ENCODE data around the gene SNPH. TPM values are rescaled to one million over a fixed set of nuclear protein-coding genes. Genes with fewer than 3 reads are reported as not detected.
A peak's percentile ranks its signal among the peaks of the same experiment; 100 is the strongest.
"Not testable (repeated sequence)": the region's sequence is repeated elsewhere in the genome, so short reads cannot be mapped to it uniquely, and the experiment has no call there.

The SNPH gene
- total and polyA plus RNA-seq, 7 experiments from 2014 or later = 6.0 to 43.4 (median 16.7) TPM

GRCh38 chr20:1338801-1339200 lies 72.7 kb downstream of the SNPH start:
- intact Hi-C loops (cut with micrococcal nuclease) = no loop called here
- ChIA-PET CTCF (interaction anchor here (1.0 kb wide), 1 partner anchor 27 kb away, joined by 4 read pairs; no protein-coding TSS in a partner anchor), POLR2A (interaction anchor here (0.7 to 1.1 kb wide), 2 partner anchors 23 to 113 kb away, joined by 3 read pairs; no protein-coding TSS in a partner anchor)
- no peak overlapping the region for H3K4me3 ChIP-seq (ENCODE audit: low read length)
- H3K36me3 Mint-ChIP-seq = peaks cover 0 to 7% (median 5%) of the 10 kb centered on the region in 5 donors
- DNase-seq = no peak
- peaks cover 0 to 2% (median 0%) of the 10 kb centered on the region in 3 experiments for H3K36me3 ChIP-seq (ENCODE audit: control insufficient read depth in 2 of 3, insufficient read depth in 3 of 3, low read length in 3 of 3)
- no peak overlapping the region for H3K27ac ChIP-seq (ENCODE audit: low read depth, low read length)
- peaks cover 15 to 42% (median 33%) of the 10 kb centered on the region in 7 donors for H3K4me1 Mint-ChIP-seq
- no peaks in the 10 kb centered on the region for H3K27me3 Mint-ChIP-seq
- no peak overlapping the region for H3K4me3 Mint-ChIP-seq
- peaks cover 0 to 11% of the 10 kb centered on the region in 2 donors for H3K4me1 ChIP-seq (ENCODE audit: control insufficient read depth in 2 of 2, insufficient read depth in 2 of 2, low read length in 2 of 2)
- no peaks in the 10 kb centered on the region for H3K9me3 ChIP-seq (ENCODE audit: control insufficient read depth in 2 of 3, low read length in 3 of 3)
- peak overlapping the region in 2 of 9 donors; percentile 12 to 22 for H3K27ac Mint-ChIP-seq
- no peaks in the 10 kb centered on the region for H3K9me3 Mint-ChIP-seq
- H3K27me3 ChIP-seq (ENCODE audit: control insufficient read depth in 2 of 2, insufficient read depth in 2 of 2, low read length in 2 of 2) = no peaks in the 10 kb centered on the region
- no peak for ATAC-seq

DNA sequence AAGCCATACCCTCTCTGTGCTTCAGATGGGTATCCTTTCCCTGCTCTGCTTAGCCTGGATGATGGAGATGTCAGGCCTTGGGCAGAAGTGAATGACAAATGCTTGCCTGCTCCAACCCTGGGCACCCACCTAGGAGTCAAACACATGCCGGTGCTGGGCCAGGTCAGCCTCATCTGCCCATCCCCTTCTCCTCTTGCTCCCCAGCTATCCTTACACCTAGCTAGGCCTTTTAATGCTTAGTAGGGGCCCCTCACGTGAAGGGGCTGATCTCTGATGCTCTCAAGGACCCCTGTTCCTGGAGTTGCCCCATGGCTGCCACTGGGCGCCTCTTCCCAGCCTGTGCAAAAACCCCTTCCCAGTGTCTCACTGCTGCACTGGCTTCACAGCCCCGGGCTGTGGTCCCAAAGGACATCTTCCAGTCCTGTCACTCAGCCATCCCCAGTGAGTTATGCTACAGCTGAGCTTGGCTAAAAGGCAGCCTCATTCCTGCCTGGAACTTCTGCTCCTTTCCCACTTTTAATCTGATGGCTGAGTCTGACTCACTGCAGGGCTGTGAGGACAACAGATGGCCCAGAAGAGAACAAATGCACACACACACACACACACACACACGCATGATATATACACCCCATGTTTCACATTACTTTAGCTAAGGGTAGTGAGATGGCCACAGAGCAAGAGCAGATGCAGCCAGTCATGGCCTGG lies 75.6 kb downstream of the SNPH start:
- H3K9me3 ChIP-seq (ENCODE audit: control insufficient read depth in 2 of 3, low read length in 3 of 3) = no peaks in the 10 kb centered on the region
- no peaks in the 10 kb centered on the region for H3K36me3 ChIP-seq (ENCODE audit: control insufficient read depth in 2 of 3, insufficient read depth in 3 of 3, low read length in 3 of 3)
- peaks cover 0 to 14% of the 10 kb centered on the region in 2 donors for H3K4me1 ChIP-seq (ENCODE audit: control insufficient read depth in 2 of 2, insufficient read depth in 2 of 2, low read length in 2 of 2)
- peak overlapping the region in 1 of 9 donors; percentile 60 for H3K27ac Mint-ChIP-seq
- H3K27ac ChIP-seq (ENCODE audit: low read depth, low read length) = no peak overlapping the region
- DNase-seq (no peak), ATAC-seq (no peak)
- no peaks in the 10 kb centered on the region for H3K27me3 Mint-ChIP-seq
- POLR2A ChIA-PET = no interaction called here
- H3K4me1 Mint-ChIP-seq = peaks cover 14 to 44% (median 39%) of the 10 kb centered on the region in 7 donors
- no peaks in the 10 kb centered on the region for H3K9me3 Mint-ChIP-seq
- CTCF ChIA-PET = no interaction called here
- intact Hi-C loops (cut with micrococcal nuclease) = no loop called here
- no peak overlapping the region for H3K4me3 ChIP-seq (ENCODE audit: low read length)
- H3K27me3 ChIP-seq (ENCODE audit: control insufficient read depth in 2 of 2, insufficient read depth in 2 of 2, low read length in 2 of 2) = no peaks in the 10 kb centered on the region
- H3K4me3 Mint-ChIP-seq = no peak overlapping the region
- peaks cover 0 to 12% (median 3%) of the 10 kb centered on the region in 5 donors for H3K36me3 Mint-ChIP-seq

DNA sequence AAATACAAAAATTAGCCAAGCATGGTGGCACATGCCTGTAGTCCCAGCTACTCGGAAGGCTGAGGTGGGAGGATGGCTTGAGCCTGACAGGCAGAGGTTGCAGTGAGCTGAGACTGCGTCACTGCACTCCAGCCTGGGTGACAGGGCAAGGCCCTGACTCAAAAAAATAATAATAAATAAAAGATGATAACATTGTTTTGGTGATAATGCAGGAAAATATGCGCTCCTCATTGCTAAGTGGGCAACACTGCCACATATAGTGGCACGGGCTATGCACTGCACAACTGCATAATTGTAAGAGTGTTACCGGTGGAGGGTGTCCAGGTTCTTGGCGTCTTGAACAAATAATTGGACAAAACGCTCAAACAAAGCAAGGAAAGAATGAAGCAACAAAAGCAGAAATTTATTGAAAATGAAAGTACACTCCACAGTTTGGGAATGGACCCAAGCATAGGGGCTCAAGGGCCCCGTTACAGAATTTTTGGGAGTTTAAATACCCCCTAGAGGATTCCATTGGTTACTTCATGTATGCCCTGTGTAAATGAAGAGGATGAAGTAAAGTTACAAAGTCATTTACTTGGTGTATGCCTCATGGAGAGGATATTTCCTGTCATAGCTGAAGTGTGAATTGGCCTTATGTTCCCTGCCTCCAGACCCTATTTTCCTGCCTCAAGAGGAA lies 77.5 kb downstream of the SNPH start:
- Mint-ChIP-seq H3K27ac (peak overlapping the region in 1 of 9 donors; percentile 34), H3K4me1 (peaks cover 7 to 48% (median 33%) of the 10 kb centered on the region in 7 donors), H3K9me3 (peaks cover 0 to 14% (median 2%) of the 10 kb centered on the region in 11 donors), H3K36me3 (peaks cover 0 to 27% (median 14%) of the 10 kb centered on the region in 5 donors)
- H3K27me3 Mint-ChIP-seq; H3K36me3 ChIP-seq (ENCODE audit: control insufficient read depth in 2 of 3, insufficient read depth in 3 of 3, low read length in 3 of 3); POLR2A ChIA-PET; H3K27me3 ChIP-seq (ENCODE audit: control insufficient read depth in 2 of 2, insufficient read depth in 2 of 2, low read length in 2 of 2); intact Hi-C loops (cut with micrococcal nuclease); H3K4me3 ChIP-seq (ENCODE audit: low read length); H3K4me3 Mint-ChIP-seq; CTCF ChIA-PET; H3K27ac ChIP-seq (ENCODE audit: low read depth, low read length); ATAC-seq; H3K9me3 ChIP-seq (ENCODE audit: control insufficient read depth in 2 of 3, low read length in 3 of 3); H3K4me1 ChIP-seq (ENCODE audit: control insufficient read depth in 2 of 2, insufficient read depth in 2 of 2, low read length in 2 of 2): not testable (repeated sequence)
- peak in 1 of 9 donors; percentile 6 for DNase-seq

GRCh38 chr20:1345030-1345755 lies 79.1 kb downstream of the SNPH start:
- Mint-ChIP-seq H3K4me1 (peaks cover 9 to 61% (median 40%) of the 10 kb centered on the region in 7 donors), H3K36me3 (peaks cover 4 to 34% (median 15%) of the 10 kb centered on the region in 5 donors), H3K4me3 (peak overlapping the region in 2 of 10 donors; percentile 31 to 58), H3K9me3 (peaks cover 0 to 19% (median 4%) of the 10 kb centered on the region in 11 donors), H3K27ac (peak overlapping the region in 1 of 9 donors; percentile 2), H3K27me3 (no peaks in the 10 kb centered on the region)
- H3K4me3 ChIP-seq (ENCODE audit: low read length) = no peak overlapping the region
- intact Hi-C loops (cut with micrococcal nuclease) = no loop called here
- no peaks in the 10 kb centered on the region for H3K27me3 ChIP-seq (ENCODE audit: control insufficient read depth in 2 of 2, insufficient read depth in 2 of 2, low read length in 2 of 2)
- ATAC-seq (no peak), DNase-seq (no peak)
- H3K36me3 ChIP-seq (ENCODE audit: control insufficient read depth in 2 of 3, insufficient read depth in 3 of 3, low read length in 3 of 3) = no peaks in the 10 kb centered on the region
- ChIA-PET POLR2A (no interaction called here), CTCF (interaction anchor here (0.6 kb wide), 3 partner anchors 11 to 229 kb away, joined by 3 to 4 read pairs (median 3); no protein-coding TSS in a partner anchor)
- no peak overlapping the region for H3K27ac ChIP-seq (ENCODE audit: low read depth, low read length)
- peaks cover 0 to 3% of the 10 kb centered on the region in 2 donors for H3K4me1 ChIP-seq (ENCODE audit: control insufficient read depth in 2 of 2, insufficient read depth in 2 of 2, low read length in 2 of 2)
- no peaks in the 10 kb centered on the region for H3K9me3 ChIP-seq (ENCODE audit: control insufficient read depth in 2 of 3, low read length in 3 of 3)

DNA sequence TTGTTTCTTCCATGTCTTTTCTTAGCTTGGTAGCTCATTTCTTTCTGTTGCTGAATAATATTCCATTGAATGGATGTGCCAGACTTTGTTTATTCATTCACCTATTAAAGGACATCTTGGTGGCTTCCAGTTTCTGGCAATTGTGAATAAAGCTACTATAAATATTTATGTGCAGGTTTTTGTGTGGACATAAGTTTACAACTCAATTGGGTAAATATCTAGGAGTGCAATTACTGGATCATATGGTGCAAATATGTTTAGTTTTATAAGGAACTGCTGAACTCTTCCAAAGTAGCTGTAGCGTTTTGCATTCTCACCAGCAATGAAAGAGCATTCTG lies 79.6 kb downstream of the SNPH start:
- Histone ChIP-seq H3K27ac (ENCODE audit: low read depth, low read length) (no peak overlapping the region), H3K4me3 (ENCODE audit: low read length) (no peak overlapping the region), H3K36me3 (ENCODE audit: control insufficient read depth in 2 of 3, insufficient read depth in 3 of 3, low read length in 3 of 3) (no peaks in the 10 kb centered on the region), H3K4me1 (ENCODE audit: control insufficient read depth in 2 of 2, insufficient read depth in 2 of 2, low read length in 2 of 2) (peaks cover 0 to 3% of the 10 kb centered on the region in 2 donors), H3K9me3 (ENCODE audit: control insufficient read depth in 2 of 3, low read length in 3 of 3) (no peaks in the 10 kb centered on the region), H3K27me3 (ENCODE audit: control insufficient read depth in 2 of 2, insufficient read depth in 2 of 2, low read length in 2 of 2) (no peaks in the 10 kb centered on the region)
- Mint-ChIP-seq H3K27me3 (no peaks in the 10 kb centered on the region), H3K36me3 (peaks cover 7 to 39% (median 20%) of the 10 kb centered on the region in 5 donors), H3K4me3 (peak overlapping the region in 2 of 10 donors; percentile 51 to 58), H3K4me1 (peaks cover 9 to 65% (median 44%) of the 10 kb centered on the region in 7 donors), H3K9me3 (peaks cover 0 to 23% (median 4%) of the 10 kb centered on the region in 11 donors), H3K27ac (no peak overlapping the region)
- intact Hi-C loops (cut with micrococcal nuclease) = no loop called here
- POLR2A ChIA-PET = no interaction called here
- ATAC-seq (no peak), DNase-seq (no peak)
- CTCF ChIA-PET = interaction anchor here (0.6 kb wide), 1 partner anchor 10 kb away, joined by 3 read pairs; no protein-coding TSS in a partner anchor

DNA sequence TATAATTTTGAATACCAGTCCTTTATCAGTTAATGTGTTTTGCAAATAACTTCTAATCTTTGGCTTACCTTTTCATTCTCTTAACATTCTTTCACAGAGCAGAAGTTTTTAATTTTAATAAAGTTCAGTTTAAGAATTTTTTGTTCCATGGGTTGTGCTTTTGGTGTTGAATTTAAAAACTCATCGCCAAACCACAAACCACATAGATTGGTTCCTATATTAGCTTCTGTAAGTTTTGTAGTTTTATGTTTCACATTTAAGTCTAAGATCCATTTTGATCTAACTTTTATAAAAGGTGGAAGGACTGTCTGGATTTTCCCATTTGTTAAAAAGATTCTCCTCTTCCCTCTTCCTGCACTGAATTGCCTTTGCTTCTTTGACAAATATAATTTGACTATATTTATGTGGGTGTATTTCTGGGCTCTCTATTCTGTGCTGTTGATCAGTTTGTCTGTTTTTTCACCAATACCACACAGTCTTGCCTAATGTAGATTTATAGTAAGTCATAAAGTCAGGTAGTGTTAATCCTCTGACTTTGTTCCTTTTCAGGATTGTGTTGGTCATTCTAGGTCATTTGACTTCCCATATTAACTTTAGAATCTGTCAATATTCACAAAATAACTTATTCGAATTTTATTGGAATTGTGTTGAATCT lies 80.3 kb downstream of the SNPH start:
- Histone ChIP-seq H3K9me3 (ENCODE audit: control insufficient read depth in 2 of 3, low read length in 3 of 3) (no peaks in the 10 kb centered on the region), H3K4me3 (ENCODE audit: low read length) (no peak overlapping the region), H3K27ac (ENCODE audit: low read depth, low read length) (no peak overlapping the region), H3K27me3 (ENCODE audit: control insufficient read depth in 2 of 2, insufficient read depth in 2 of 2, low read length in 2 of 2) (no peaks in the 10 kb centered on the region), H3K4me1 (ENCODE audit: control insufficient read depth in 2 of 2, insufficient read depth in 2 of 2, low read length in 2 of 2) (peaks cover 0 to 3% of the 10 kb centered on the region in 2 donors), H3K36me3 (ENCODE audit: control insufficient read depth in 2 of 3, insufficient read depth in 3 of 3, low read length in 3 of 3) (no peaks in the 10 kb centered on the region)
- intact Hi-C loops (cut with micrococcal nuclease) = no loop called here
- Mint-ChIP-seq H3K4me1 (peaks cover 12 to 68% (median 51%) of the 10 kb centered on the region in 7 donors), H3K9me3 (peaks cover 0 to 25% (median 4%) of the 10 kb centered on the region in 11 donors), H3K27me3 (no peaks in the 10 kb centered on the region), H3K4me3 (peak overlapping the region in 8 of 10 donors; percentile 5 to 75 (median 48)), H3K27ac (peak overlapping the region in 4 of 9 donors; percentile 1 to 72 (median 42)), H3K36me3 (peaks cover 9 to 46% (median 27%) of the 10 kb centered on the region in 5 donors)
- ATAC-seq = no peak
- DNase-seq = no peak
- ChIA-PET CTCF (interaction anchor here (0.9 kb wide), 1 partner anchor 157 kb away, joined by 3 read pairs; no protein-coding TSS in a partner anchor), POLR2A (no interaction called here)
